ENCODE results near the gene RXFP2. TPM values are rescaled to one million over a fixed set of nuclear protein-coding genes. Genes with fewer than 3 reads are reported as not detected.

The RXFP2 gene
- total and polyA plus RNA-seq, 10 donors, result not detected

DNA sequence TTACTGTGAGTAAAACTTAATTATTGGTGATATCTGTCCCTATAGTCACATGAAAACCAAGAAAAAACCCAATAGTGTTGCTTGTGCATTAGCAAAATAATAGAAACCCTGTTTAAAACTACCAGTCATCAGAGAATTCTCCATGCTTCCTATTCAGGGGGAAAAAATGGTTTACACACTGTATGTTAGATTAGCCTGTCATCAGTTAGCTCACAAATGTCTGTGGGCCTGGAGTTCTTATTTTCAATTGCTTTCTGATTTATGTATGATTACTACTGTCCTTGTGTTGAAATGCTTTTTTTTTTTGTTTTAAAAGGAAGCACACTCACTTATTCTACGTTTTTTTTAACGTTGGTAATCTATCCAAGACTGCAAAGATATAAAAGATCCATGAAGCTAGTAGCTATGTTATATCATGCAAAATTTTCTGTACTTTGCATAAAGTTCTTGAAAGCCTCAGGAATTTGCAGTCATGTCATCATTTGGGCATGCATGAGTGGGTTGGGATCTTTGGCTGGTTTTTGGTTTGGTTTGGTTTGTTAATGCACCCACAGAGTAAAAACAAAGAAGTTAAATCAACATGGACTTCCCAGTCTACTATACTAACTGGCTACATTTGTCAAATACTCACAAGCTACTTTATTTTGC is 25.9 kb downstream of the RXFP2 start:
- 45 to 66% (median 64%) methylated on average over 2 of the region's 2 CpGs for WGBS, 5 donors
- Histone ChIP-seq H3K27me3 (replicated peaks in 1 of 7) (no peaks in the 10 kb centered on the region), H3K4me3 (no peak overlapping the region), H3K9me3 (no peaks in the 10 kb centered on the region), H3K27ac (no peak overlapping the region), H3K4me1 (no peaks in the 10 kb centered on the region), H3K36me3 (no peaks in the 10 kb centered on the region)
- intact Hi-C loops (cut with DNase I; ENCODE audit: low total_unique reads), result no loop called here
- DNase-seq, result no peak
- no peak for TF ChIP-seq POLR2AphosphoS5 (IDR thresholded peaks at IDR 0.05)
- TF ChIP-seq, protein P1, sequence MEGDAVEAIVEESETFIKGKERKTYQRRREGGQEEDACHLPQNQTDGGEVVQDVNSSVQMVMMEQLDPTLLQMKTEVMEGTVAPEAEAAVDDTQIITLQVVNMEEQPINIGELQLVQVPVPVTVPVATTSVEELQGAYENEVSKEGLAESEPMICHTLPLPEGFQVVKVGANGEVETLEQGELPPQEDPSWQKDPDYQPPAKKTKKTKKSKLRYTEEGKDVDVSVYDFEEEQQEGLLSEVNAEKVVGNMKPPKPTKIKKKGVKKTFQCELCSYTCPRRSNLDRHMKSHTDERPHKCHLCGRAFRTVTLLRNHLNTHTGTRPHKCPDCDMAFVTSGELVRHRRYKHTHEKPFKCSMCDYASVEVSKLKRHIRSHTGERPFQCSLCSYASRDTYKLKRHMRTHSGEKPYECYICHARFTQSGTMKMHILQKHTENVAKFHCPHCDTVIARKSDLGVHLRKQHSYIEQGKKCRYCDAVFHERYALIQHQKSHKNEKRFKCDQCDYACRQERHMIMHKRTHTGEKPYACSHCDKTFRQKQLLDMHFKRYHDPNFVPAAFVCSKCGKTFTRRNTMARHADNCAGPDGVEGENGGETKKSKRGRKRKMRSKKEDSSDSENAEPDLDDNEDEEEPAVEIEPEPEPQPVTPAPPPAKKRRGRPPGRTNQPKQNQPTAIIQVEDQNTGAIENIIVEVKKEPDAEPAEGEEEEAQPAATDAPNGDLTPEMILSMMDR (IDR thresholded peaks at IDR 0.05 in 8 of 11, conservative IDR thresholded peaks at IDR 0.05 in 3 of 11), result no peak
- TF ChIP-seq POLR2A (IDR thresholded peaks at IDR 0.05), result no peak

DNA sequence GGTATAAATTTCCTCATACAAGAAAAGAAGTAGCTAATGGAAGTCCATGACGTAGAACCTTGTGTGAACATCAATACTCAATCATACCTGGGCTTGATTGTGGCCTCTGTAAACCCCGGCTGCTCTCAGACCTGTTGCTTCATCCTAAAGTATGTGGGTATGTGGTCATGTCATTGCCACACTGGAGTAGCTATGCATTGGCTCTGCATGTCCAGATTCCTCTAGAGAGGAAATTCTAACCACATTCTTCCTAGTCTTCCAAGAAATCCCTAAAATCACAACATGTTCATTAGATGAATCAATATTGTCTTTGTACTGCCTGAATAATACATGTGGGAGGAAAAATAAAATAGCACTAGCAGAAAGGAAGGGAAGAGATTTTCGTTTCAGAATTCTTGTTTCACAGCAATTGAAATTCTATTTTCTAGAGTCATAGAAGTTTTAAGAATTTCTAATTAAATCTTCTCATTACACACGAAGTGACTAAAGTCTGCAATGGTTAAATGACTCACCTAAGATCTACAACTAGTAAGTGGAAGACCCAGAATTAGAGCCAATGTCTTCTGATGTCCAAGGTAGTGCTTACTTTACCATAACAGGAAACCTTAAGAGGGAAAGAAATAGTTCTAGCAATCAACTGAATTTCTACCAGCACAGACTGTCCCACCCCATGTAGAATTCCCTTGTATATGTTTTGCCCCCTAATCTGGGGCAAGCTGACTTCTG is 28.0 kb downstream of the RXFP2 start:
- TF ChIP-seq, protein P1 (IDR thresholded peaks at IDR 0.05 in 8 of 11, conservative IDR thresholded peaks at IDR 0.05 in 3 of 11), result no peak
- TF ChIP-seq POLR2AphosphoS5 (IDR thresholded peaks at IDR 0.05) (no peak), POLR2A (IDR thresholded peaks at IDR 0.05) (no peak)
- H3K4me3 ChIP-seq, result no peak overlapping the region
- WGBS, 5 donors, result 57 to 78% (median 64%) methylated on average over 4 of the region's 4 CpGs
- no peak overlapping the region for H3K27ac ChIP-seq
- no peak for DNase-seq
- H3K27me3 ChIP-seq (replicated peaks in 1 of 7), result no peaks in the 10 kb centered on the region
- H3K9me3 ChIP-seq, result no peaks in the 10 kb centered on the region
- intact Hi-C loops (cut with DNase I; ENCODE audit: low total_unique reads), result no loop called here
- no peaks in the 10 kb centered on the region for H3K4me1 ChIP-seq
- H3K36me3 ChIP-seq, result no peaks in the 10 kb centered on the region

DNA sequence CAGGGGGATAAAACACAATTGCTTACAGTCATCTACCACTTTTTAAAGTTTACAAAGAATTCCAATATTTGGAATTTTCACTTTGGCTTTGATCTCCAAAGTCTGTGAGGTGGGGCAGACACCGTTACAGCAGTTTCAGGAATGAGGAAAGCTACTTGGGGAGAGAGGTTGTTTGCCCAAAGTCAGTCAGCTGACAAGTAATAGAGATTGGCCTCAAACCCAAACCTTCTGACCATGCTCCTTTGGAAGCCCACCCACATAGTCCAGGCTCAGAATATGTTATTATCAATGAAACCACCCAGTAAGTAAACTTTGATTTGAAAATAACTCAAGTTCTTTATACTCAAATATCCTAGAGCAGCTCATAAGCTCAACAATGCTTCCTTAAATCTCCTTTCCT is 29.0 kb downstream of the RXFP2 start:
- Histone ChIP-seq H3K4me3 (no peak overlapping the region), H3K36me3 (no peaks in the 10 kb centered on the region), H3K27ac (no peak overlapping the region), H3K4me1 (peaks cover 0 to 5% (median under 1%) of the 10 kb centered on the region in 6 donors), H3K27me3 (replicated peaks in 1 of 7) (no peaks in the 10 kb centered on the region), H3K9me3 (no peaks in the 10 kb centered on the region)
- TF ChIP-seq, protein P1 (IDR thresholded peaks at IDR 0.05 in 8 of 11, conservative IDR thresholded peaks at IDR 0.05 in 3 of 11), result no peak
- intact Hi-C loops (cut with DNase I; ENCODE audit: low total_unique reads), result no loop called here
- WGBS, 5 donors, result 43 to 90% (median 77%) methylated on average over 1 of the region's 1 CpG
- DNase-seq, result no peak

DNA sequence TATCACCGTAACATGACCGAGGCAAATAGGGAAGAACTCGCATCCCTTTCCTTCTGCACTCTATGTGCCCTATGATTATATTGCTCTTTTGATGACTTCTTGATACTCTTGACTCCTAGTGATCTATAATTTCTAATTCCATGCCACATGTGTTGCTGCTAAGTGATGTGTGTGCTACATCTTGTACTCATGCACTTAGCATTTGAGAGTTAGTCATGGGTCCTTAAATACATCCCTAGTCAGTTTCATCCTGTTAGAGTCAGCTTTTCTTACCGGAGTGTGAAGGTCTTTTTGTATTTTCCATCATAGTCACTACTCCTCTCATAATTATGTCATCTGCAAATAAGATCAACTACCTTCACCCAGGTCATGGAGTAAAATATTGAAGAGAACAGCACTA is 30.2 kb downstream of the RXFP2 start:
- no peaks in the 10 kb centered on the region for H3K9me3 ChIP-seq
- H3K36me3 ChIP-seq, result no peaks in the 10 kb centered on the region
- peaks cover 0 to 9% (median 3%) of the 10 kb centered on the region in 6 donors for H3K4me1 ChIP-seq
- H3K4me3 ChIP-seq, result no peak overlapping the region
- intact Hi-C loops (cut with DNase I; ENCODE audit: low total_unique reads), result no loop called here
- no peak for DNase-seq
- WGBS, 5 donors, result 90 to 96% (median 91%) methylated on average over 4 of the region's 4 CpGs
- no peak for TF ChIP-seq POLR2A (IDR thresholded peaks at IDR 0.05)
- TF ChIP-seq, protein P1 (IDR thresholded peaks at IDR 0.05 in 8 of 11, conservative IDR thresholded peaks at IDR 0.05 in 3 of 11), result no peak
- TF ChIP-seq POLR2AphosphoS5 (IDR thresholded peaks at IDR 0.05), result no peak
- H3K27ac ChIP-seq, result no peak overlapping the region
- no peaks in the 10 kb centered on the region for H3K27me3 ChIP-seq (replicated peaks in 1 of 7)

Data from spleen (tissue), 11 donors.